GM06990 (cell line): ENCODE results near the gene PTPRM.
A peak's percentile ranks its signal among the peaks of the same experiment; 100 is the strongest.
"Not testable (repeated sequence)": the region's sequence is repeated elsewhere in the genome, so short reads cannot be mapped to it uniquely, and the experiment has no call there.

Experiments
- DNase-seq: peaks from one replicate; pipeline ENCODE4 v3.0.0-alpha.2; 2011; ENCODE audit not compliant: insufficient read length; ENCODE audit errors: extremely low read depth
- H3K27me3 ChIP-seq: replicated peaks from 2 replicates; pipeline ENCODE4 v1.6.0; 2011; ENCODE audit warnings: low read length; ENCODE audit not compliant: control insufficient read depth, insufficient read depth
- H3K36me3 ChIP-seq: 2 replicates; pipeline ENCODE4 v1.5.1; 2011; ENCODE audit warnings: low read length; ENCODE audit not compliant: control insufficient read depth, insufficient read depth
- H3K4me3 ChIP-seq: replicated peaks from 2 replicates; pipeline ENCODE4 v1.5.1; 2011; ENCODE audit warnings: low read depth, mild to moderate bottlenecking, control low read depth, low read length
- TF ChIP-seq, protein P1 (sequence below): IDR thresholded peaks from 2 replicates; pipeline ENCODE4 v1.5.1; 2011; ENCODE audit warnings: low read length, control low read depth, mild to moderate bottlenecking, inconsistent platforms; ENCODE audit not compliant: insufficient read depth, poor library complexity, severe bottlenecking

The PTPRM gene

DNA sequence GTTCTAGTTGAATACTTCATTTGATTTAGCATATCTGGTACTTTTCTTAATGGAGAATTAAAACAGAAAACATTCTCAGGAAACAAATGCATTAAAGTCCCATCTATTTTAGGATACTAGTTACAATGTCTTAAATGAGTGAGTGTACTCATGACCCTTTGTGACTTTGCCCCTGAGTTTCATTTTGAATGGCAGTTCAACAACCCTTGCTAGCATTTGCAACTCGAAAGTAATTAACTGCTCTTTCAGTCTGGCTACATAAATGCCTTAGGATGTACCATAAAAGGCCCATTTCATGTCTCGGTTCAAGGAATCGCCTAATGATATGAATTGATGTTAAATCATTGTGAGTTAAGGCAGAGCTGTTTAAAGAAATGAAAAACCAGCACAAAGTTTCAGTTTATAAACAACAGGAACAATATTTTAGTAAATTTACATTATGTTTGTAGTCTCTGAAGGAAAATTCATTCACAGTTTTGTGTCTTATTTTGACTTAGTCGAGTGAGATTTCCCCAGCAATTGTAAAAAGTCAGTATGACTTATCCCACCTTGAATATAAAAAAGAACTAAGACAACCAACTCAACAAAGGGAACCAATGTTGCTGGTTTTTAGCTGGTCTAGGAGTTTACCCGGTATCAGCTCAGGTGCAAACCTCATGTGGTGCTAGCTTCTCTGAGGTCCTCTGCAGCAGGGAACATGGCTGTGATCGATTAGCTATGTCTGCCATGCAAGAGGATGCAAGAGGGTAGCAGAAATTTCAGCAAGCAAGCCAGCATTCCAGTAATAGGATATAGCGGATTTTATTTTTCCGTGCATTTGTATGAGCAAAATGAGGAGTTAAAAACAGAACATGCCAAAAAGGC is 386.2 kb downstream of the PTPRM start:
- TF ChIP-seq, protein P1, sequence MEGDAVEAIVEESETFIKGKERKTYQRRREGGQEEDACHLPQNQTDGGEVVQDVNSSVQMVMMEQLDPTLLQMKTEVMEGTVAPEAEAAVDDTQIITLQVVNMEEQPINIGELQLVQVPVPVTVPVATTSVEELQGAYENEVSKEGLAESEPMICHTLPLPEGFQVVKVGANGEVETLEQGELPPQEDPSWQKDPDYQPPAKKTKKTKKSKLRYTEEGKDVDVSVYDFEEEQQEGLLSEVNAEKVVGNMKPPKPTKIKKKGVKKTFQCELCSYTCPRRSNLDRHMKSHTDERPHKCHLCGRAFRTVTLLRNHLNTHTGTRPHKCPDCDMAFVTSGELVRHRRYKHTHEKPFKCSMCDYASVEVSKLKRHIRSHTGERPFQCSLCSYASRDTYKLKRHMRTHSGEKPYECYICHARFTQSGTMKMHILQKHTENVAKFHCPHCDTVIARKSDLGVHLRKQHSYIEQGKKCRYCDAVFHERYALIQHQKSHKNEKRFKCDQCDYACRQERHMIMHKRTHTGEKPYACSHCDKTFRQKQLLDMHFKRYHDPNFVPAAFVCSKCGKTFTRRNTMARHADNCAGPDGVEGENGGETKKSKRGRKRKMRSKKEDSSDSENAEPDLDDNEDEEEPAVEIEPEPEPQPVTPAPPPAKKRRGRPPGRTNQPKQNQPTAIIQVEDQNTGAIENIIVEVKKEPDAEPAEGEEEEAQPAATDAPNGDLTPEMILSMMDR: no peak
- H3K4me3 ChIP-seq: no peak overlapping the region
- no peaks in the 10 kb centered on the region for H3K27me3 ChIP-seq
- DNase-seq: peak; percentile 37
- no peaks in the 10 kb centered on the region for H3K36me3 ChIP-seq

DNA sequence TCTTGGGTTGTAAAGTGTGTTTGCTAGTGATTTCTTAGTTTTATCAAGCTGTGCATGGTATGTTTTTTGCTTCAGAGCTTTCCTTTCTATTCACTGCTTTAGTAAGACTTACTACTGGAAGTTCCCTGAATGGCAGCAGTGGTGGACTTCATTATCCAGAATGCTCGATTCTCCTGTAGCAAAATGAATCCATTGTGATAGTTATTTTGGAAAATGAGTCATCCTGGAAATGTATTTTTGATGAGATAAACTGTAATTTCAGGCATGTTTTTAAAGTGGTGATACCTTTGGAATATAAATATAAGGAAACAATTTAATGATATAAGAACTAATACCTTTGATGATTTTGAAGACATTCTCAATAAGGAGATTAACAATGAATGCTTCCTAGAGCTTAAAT is 387.1 kb downstream of the PTPRM start:
- Histone ChIP-seq H3K27me3 (no peaks in the 10 kb centered on the region), H3K36me3 (no peaks in the 10 kb centered on the region), H3K4me3 (no peak overlapping the region)
- no peak for DNase-seq
- TF ChIP-seq, protein P1: no peak

DNA sequence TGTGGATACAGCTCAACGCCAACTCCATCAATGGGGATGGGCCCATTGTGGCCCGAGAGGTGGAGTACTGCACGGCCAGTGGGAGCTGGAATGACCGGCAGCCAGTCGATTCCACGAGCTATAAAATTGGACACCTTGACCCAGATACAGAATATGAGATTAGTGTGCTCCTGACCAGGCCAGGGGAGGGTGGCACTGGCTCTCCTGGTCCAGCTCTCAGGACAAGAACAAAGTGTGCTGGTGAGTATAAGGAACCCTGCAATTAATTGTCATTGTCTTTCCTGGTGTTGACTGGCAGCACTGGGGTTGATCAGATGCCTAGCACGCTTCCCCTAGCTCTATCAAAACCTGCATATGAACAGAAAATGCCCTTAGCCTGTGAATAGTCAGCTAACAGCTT is 388.1 kb downstream of the PTPRM start:
- Histone ChIP-seq H3K36me3 (no peaks in the 10 kb centered on the region), H3K4me3 (no peak overlapping the region), H3K27me3 (no peaks in the 10 kb centered on the region)
- DNase-seq: no peak
- TF ChIP-seq, protein P1: no peak

DNA sequence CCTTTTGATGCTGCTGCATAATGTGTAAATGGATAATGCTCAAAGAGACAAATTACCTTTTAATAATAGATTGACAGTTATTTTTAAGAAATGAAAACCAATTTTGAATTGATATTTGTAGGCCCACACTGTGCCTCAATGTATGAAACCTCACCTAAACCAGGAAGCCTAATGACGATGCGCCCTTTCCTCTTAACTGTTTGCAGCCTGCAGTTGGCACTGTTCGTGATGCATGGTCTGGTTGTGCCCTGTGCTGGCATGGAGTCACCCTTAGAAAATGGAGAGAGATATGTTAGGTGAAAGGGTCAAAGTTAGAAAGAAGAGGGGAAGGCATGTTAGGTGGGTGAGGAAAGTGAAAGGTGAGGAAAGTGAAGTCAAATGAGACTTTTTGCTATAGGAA is 390.2 kb downstream of the PTPRM start:
- Histone ChIP-seq H3K36me3 (no peaks in the 10 kb centered on the region), H3K4me3 (no peak overlapping the region), H3K27me3 (no peaks in the 10 kb centered on the region)
- DNase-seq: no peak
- TF ChIP-seq, protein P1: no peak

DNA sequence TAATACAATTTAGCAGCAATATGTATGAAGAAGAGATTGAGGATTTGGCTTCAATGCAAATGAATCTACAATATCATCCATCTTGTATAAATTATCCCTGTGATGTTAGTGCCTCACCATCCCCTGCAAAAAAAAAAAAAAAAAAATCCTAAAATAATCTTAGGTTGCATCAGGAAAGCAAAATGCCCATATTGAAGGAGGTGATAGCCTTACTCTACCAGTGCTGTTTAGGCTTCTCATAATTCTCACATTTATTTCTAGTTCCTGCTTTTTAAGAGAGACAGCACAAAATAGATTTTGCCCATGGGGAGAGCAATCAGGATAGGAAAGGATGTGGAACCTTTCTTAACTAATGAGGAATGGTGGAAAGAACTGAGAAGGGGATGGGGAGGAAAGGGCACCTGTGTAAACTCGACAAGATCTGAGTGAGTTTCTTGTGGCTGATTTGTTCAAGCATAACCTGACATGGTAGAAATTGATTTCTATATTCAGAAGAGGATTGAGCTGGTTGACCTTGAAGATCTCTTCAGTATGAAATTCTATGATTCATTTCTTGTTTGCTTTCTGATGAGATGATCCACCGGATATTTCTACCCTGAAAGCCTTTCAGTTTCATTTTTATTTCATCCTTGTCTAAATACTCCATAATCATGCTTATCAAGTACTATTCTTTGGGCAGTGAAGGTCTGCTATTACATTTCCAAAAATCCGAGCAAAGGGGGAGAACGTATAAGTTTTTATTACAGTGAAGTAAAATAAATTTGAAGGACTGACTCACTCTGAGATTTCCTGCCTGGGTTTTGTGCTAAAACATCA is 391.2 kb downstream of the PTPRM start:
- TF ChIP-seq, protein P1: no peak
- Histone ChIP-seq H3K36me3 (no peaks in the 10 kb centered on the region), H3K27me3 (no peaks in the 10 kb centered on the region), H3K4me3 (no peak overlapping the region)
- no peak for DNase-seq

DNA sequence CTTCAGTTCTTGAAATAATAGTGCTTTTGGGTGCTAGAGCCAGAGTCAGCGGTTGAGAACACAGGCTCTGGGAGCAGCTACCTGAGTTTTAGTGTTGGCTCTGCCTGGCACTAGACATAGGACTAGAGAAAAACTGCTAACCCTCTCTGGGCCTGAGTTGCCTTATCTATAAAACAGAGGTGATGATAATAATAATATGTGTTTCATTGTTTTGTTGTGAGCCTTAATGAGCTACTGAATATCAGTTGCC is 391.7 kb downstream of the PTPRM start:
- Histone ChIP-seq H3K36me3 (no peaks in the 10 kb centered on the region), H3K27me3 (no peaks in the 10 kb centered on the region), H3K4me3 (no peak overlapping the region)
- TF ChIP-seq, protein P1: no peak
- no peak for DNase-seq

DNA sequence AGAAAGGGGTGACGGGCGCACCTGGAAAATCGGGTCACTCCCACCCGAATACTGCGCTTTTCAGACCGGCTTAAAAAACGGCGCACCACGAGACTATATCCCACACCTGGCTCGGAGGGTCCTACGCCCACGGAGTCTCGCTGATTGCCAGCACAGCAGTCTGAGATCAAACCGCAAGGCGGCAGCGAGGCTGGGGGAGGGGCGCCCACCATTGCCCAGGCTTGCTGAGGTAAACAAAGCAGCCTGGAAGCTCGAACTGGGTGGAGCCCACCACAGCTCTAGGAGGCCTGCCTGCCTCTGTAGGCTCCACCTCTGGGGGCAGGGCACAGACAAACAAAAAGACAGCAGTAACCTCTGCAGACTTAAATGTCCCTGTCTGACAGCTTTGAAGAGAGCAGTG is 399.6 kb downstream of the PTPRM start:
- not testable (repeated sequence) for H3K27me3 ChIP-seq, H3K4me3 ChIP-seq, H3K36me3 ChIP-seq, DNase-seq
